IMR-90 (cell line): ENCODE data around the gene IYD. TPM values are rescaled to one million over a fixed set of nuclear protein-coding genes. Genes with fewer than 3 reads are reported as not detected.

Experiments
- ATAC-seq: fragments of 200-7000 bp; cut with Tn5 transposase; 2 replicates; pipeline ENCODE4 v1.9.1; 2020; ENCODE audit warnings: low read depth, mild to moderate bottlenecking, moderate library complexity
- BruUV-seq: library from RNA; stranded (reverse); fragments of 400-500 nt; replicated peaks from 2 replicates; lab custom pipeline; 2021; lab: Mats Ljungman, UMichigan
- CTCF ChIA-PET: fragments of 300-600 bp; formaldehyde crosslinking; extraction: SDS; loops from one replicate; lab custom pipeline; 2021; ENCODE audit warnings: antibody characterized with exemption; lab: Yijun Ruan, JAX
- POLR2A ChIA-PET: fragments of 300-600 bp; sonication (Branson Sonifier 250); formaldehyde crosslinking; loops from one replicate; lab custom pipeline; 2022; ENCODE audit warnings: antibody characterized with exemption; ENCODE audit not compliant: unreplicated experiment; lab: Charles Lee
- DNase-seq: peaks from one replicate; pipeline ENCODE4 v3.0.0; 2013
- H2AFZ ChIP-seq: replicated peaks from 2 replicates; pipeline ENCODE3; 2013; ENCODE audit warnings: low read length, mild to moderate bottlenecking; ENCODE audit not compliant: poor library complexity
- H2AK5ac ChIP-seq: 2 replicates; pipeline ENCODE4 v1.6.1; 2013; ENCODE audit warnings: low read depth, low read length, inconsistent platforms
- H2AK9ac ChIP-seq: replicated peaks from 2 replicates; pipeline ENCODE3; 2013; ENCODE audit warnings: mild to moderate bottlenecking, low read depth, low read length, moderate library complexity; ENCODE audit not compliant: poor library complexity
- H2BK120ac ChIP-seq: 2 replicates; pipeline ENCODE4 v1.6.1; 2013; ENCODE audit warnings: low read depth, low read length, inconsistent platforms
- H2BK15ac ChIP-seq: 3 replicates; pipeline ENCODE4 v1.6.1; 2013; ENCODE audit warnings: low read depth, low read length, inconsistent platforms
- H2BK20ac ChIP-seq: 2 replicates; pipeline ENCODE4 v1.6.1; 2013; ENCODE audit warnings: low read depth, mild to moderate bottlenecking, inconsistent platforms, low read length, moderate library complexity
- H2BK5ac ChIP-seq: 2 replicates; pipeline ENCODE4 v1.6.1; 2013; ENCODE audit warnings: mild to moderate bottlenecking, low read depth, low read length, inconsistent platforms; ENCODE audit not compliant: poor library complexity, severe bottlenecking
- H3K14ac ChIP-seq: replicated peaks from 2 replicates; pipeline ENCODE4 v1.6.1; 2013; ENCODE audit warnings: low read depth, low read length, inconsistent platforms
- H3K18ac ChIP-seq: 2 replicates; pipeline ENCODE4 v1.6.1; 2013; ENCODE audit warnings: low read depth, low read length, control low read depth
- H3K23ac ChIP-seq: 2 replicates; pipeline ENCODE4 v1.6.1; 2013; ENCODE audit warnings: low read depth, low read length, inconsistent platforms
- H3K27ac ChIP-seq: 2 replicates; pipeline ENCODE4 v1.5.1; 2013; ENCODE audit warnings: mild to moderate bottlenecking, control low read depth, low read length; ENCODE audit not compliant: insufficient read depth
- H3K27me3 ChIP-seq: 2 replicates; pipeline ENCODE4 v1.6.1; 2013; ENCODE audit warnings: low read length; ENCODE audit not compliant: control insufficient read depth, insufficient read depth
- H3K36me3 ChIP-seq: 2 replicates; pipeline ENCODE4 v1.6.1; 2013; ENCODE audit warnings: low read length, mixed read lengths; ENCODE audit not compliant: control insufficient read depth, insufficient read depth
- H3K4ac ChIP-seq: 2 replicates; pipeline ENCODE4 v1.6.1; 2013; ENCODE audit warnings: low read depth, low read length, inconsistent platforms
- H3K4me1 ChIP-seq: 2 replicates; pipeline ENCODE4 v1.6.1; 2013; ENCODE audit warnings: low read length, mixed read lengths; ENCODE audit not compliant: control insufficient read depth, insufficient read depth
- H3K4me2 ChIP-seq: 2 replicates; pipeline ENCODE4 v1.6.1; 2013; ENCODE audit warnings: low read depth, mild to moderate bottlenecking, control low read depth, low read length, moderate library complexity
- H3K4me3 ChIP-seq: 2 replicates; pipeline ENCODE4 v1.5.1; 2013; ENCODE audit warnings: low read depth, mild to moderate bottlenecking, control low read depth, low read length, moderate library complexity; ENCODE audit not compliant: insufficient read depth
- H3K56ac ChIP-seq: 2 replicates; pipeline ENCODE4 v1.6.1; 2013; ENCODE audit warnings: low read length, inconsistent platforms; ENCODE audit not compliant: insufficient read depth; ENCODE audit errors: extremely low read depth
- H3K79me1 ChIP-seq, 2 experiments: 2 replicates each; pipeline ENCODE4 v1.6.1; 2013; ENCODE audit warnings: low read length in 2 of 2, inconsistent platforms in 1 of 2, low read depth in 1 of 2
- H3K9ac ChIP-seq: 2 replicates; pipeline ENCODE4 v1.6.1; 2013; ENCODE audit warnings: low read depth, low read length, control low read depth
- H3K9me1 ChIP-seq: 2 replicates; pipeline ENCODE4 v1.6.1; 2013; ENCODE audit warnings: low read length, inconsistent platforms; ENCODE audit not compliant: insufficient read depth
- H3K9me3 ChIP-seq: 2 replicates; pipeline ENCODE4 v1.6.1; 2013; ENCODE audit warnings: low read length; ENCODE audit not compliant: control insufficient read depth, insufficient read depth
- H4K20me1 ChIP-seq: 2 replicates; pipeline ENCODE4 v1.6.1; 2013; ENCODE audit warnings: low read length, inconsistent platforms; ENCODE audit not compliant: insufficient read depth
- H4K5ac ChIP-seq: 2 replicates; pipeline ENCODE4 v1.6.1; 2013; ENCODE audit warnings: mild to moderate bottlenecking, low read depth, low read length, control low read depth
- H4K8ac ChIP-seq, 2 experiments: 2 replicates each; pipeline ENCODE4 v1.6.1; 2013; ENCODE audit warnings: low read depth in 2 of 2, low read length in 2 of 2, control low read depth in 1 of 2, inconsistent platforms in 1 of 2
- H4K91ac ChIP-seq: 2 replicates; pipeline ENCODE4 v1.6.1; 2013; ENCODE audit warnings: low read depth, low read length, inconsistent platforms; ENCODE audit not compliant: insufficient read depth
- BHLHE40 ChIP-seq: fragments of 150-350 bp; IDR thresholded peaks from 2 replicates; pipeline ENCODE4 v1.6.1; 2016; ENCODE audit warnings: mild to moderate bottlenecking, low read depth, low read length
- FOS ChIP-seq: fragments of 150-350 bp; IDR thresholded peaks from 2 replicates; pipeline ENCODE4 v1.6.1; 2016; ENCODE audit warnings: low read depth, low read length
- MAFK ChIP-seq: IDR thresholded peaks from 2 replicates; pipeline ENCODE4 v1.6.1; 2012; ENCODE audit warnings: low read depth, low read length, improper control_type of control experiment
- NFE2L2 ChIP-seq: fragments of 150-350 bp; IDR thresholded peaks from 2 replicates; pipeline ENCODE4 v1.6.1; 2016; ENCODE audit warnings: low read depth, mild to moderate bottlenecking, low read length
- POLR2A ChIP-seq: IDR thresholded peaks from 2 replicates; pipeline ENCODE4 v1.6.1; 2012; ENCODE audit warnings: mild to moderate bottlenecking, low read depth, low read length
- RAD21 ChIP-seq: IDR thresholded peaks from 2 replicates; pipeline ENCODE4 v1.6.1; 2012; ENCODE audit warnings: low read length, improper control_type of control experiment
- RFX5 ChIP-seq: IDR thresholded peaks from 2 replicates; pipeline ENCODE4 v1.8.0; 2012; ENCODE audit warnings: low read depth, mild to moderate bottlenecking, low read length, moderate library complexity
- WGBS, 2 experiments: methylation state at CpG; one replicate each; pipeline versions ENCODE4 v1.1.5 to v1.1.7; 2013; ENCODE audit warnings: missing lambda C conversion rate in 2 of 2; ENCODE audit not compliant: insufficient read length in 1 of 2; ENCODE audit errors: extremely low coverage in 2 of 2; 5-methylcytosine and 5-hydroxymethylcytosine counted together
- dilution Hi-C: fragments of 300-500 bp; cut with HindIII; formaldehyde crosslinking; loops from one replicate; pipeline ENCODE4 v1.14.3; 2018; ENCODE audit warnings: low sequenced_read_pairs; ENCODE audit not compliant: unreplicated experiment
- in situ Hi-C: fragments of 300-500 bp; cut with MboI; formaldehyde crosslinking; loops from 3 replicates; pipeline ENCODE4 v1.14.3; 2019; ENCODE audit warnings: low sequenced_read_pairs, inconsistent platforms, mixed read lengths
- intact Hi-C: fragments of 100-400 bp; cut with micrococcal nuclease; formaldehyde crosslinking; loops from 2 replicates; pipeline ENCODE4 v1.10.0; 2022
- polyA plus RNA-seq, 3 experiments: library from polyadenylated mRNA; depleted of rRNA; stranded (reverse); fragments of >200 nt; gene quantifications; 2 replicates each; pipeline ENCODE4 v1.2.3, GENCODE V29; 2012; ENCODE audit warnings: low replicate concordance in 1 of 3
- total RNA-seq: library from RNA; depleted of rRNA; stranded (reverse); fragments of >200 nt; gene quantifications from 2 replicates; pipeline ENCODE4 v1.2.3, GENCODE V29; 2012
- TF ChIP-seq, protein P1 (sequence below): fragments of 150-350 bp; IDR thresholded peaks from 2 replicates; pipeline ENCODE4 v1.6.1; 2016; ENCODE audit warnings: low read depth, mild to moderate bottlenecking, low read length, moderate library complexity, borderline replicate concordance

Gene IYD
- total and polyA plus RNA-seq, 2 of the 4 experiments (the other 2 are of a cell fraction): not detected

DNA sequence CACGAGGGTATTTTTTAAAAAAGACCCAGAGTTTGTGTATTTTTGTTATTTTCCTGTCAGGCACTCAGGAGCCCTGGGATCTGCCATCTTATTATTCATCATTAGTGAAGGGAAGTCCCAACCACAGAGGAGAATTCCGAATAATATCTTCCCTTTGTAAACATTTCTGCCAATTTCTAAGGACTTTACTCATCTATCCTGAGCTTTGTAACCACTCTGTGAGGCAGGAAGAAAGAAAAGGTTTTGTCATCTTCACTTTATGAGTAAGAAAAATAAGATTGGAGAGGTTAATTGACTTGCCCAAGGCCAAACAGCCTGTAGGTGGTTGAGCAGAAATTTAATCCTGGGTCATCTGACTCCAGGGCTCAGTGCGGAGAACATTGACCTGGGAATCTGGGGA, 23.0 kb upstream of the IYD start:
- no peak for TF ChIP-seq MAFK
- TF ChIP-seq POLR2A: no peak
- TF ChIP-seq, protein P1, sequence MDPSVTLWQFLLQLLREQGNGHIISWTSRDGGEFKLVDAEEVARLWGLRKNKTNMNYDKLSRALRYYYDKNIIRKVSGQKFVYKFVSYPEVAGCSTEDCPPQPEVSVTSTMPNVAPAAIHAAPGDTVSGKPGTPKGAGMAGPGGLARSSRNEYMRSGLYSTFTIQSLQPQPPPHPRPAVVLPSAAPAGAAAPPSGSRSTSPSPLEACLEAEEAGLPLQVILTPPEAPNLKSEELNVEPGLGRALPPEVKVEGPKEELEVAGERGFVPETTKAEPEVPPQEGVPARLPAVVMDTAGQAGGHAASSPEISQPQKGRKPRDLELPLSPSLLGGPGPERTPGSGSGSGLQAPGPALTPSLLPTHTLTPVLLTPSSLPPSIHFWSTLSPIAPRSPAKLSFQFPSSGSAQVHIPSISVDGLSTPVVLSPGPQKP: no peak
- no peak for TF ChIP-seq RFX5
- no peak for TF ChIP-seq BHLHE40
- no peak for TF ChIP-seq NFE2L2
- no peak for TF ChIP-seq FOS
- TF ChIP-seq RAD21: no peak
- BruUV-seq: no TSS peak
- Histone ChIP-seq H3K4me1 (no peaks in the 10 kb centered on the region), H2BK120ac (no peak overlapping the region), H2BK15ac (no peak overlapping the region), H2AFZ (no peak overlapping the region), H3K18ac (no peak overlapping the region), H3K23ac (no peak overlapping the region), H4K20me1 (no peaks in the 10 kb centered on the region), H4K91ac (no peak overlapping the region), H3K27ac (no peak overlapping the region), H3K79me1 (no peaks in the 10 kb centered on the region), H2BK20ac (no peak overlapping the region), H3K9me1 (no peaks in the 10 kb centered on the region), H4K5ac (no peak overlapping the region), H3K36me3 (no peaks in the 10 kb centered on the region), H2BK5ac (no peak overlapping the region), H3K9me3 (no peaks in the 10 kb centered on the region), H3K4me2 (no peak overlapping the region), H2AK9ac (no peak overlapping the region), H3K9ac (no peak overlapping the region), H4K8ac (no peak overlapping the region), H3K56ac (no peak overlapping the region), H3K14ac (no peak overlapping the region), H3K4me3 (no peak overlapping the region), H2AK5ac (no peak overlapping the region), H3K4ac (no peak overlapping the region), H3K27me3 (no peaks in the 10 kb centered on the region)
- dilution Hi-C loops: no loop called here
- ChIA-PET POLR2A (no interaction called here), CTCF (no interaction called here)
- in situ Hi-C loops: loop anchor here (25.0 kb wide), 1 partner anchor 408 kb away; the partner anchor contains the start of gene ULBP2
- ATAC-seq: no peak
- no CpG with 5 or more reads among the region's 3 CpGs for WGBS, 2 experiments
- DNase-seq: no peak
- intact Hi-C loops: no loop called here
